ENCODE results near the gene TNK1.

Gene TNK1

GRCh38 chr17:7413346-7413985 lies 32.6 kb downstream of the TNK1 start:
- DNase-seq: no peak

- no peak for DNase-seq
These were observed 33.9 kb downstream of the TNK1 start for GRCh38 chr17:7414837-7415236.

- DNase-seq: no peak
These were observed 34.9 kb downstream of the TNK1 start for GRCh38 chr17:7415784-7416183.

GRCh38 chr17:7416323-7416722 lies 35.4 kb downstream of the TNK1 start:
- DNase-seq: no peak

- DNase-seq: no peak
These were observed 36.3 kb downstream of the TNK1 start for GRCh38 chr17:7417056-7417655.

- DNase-seq: no peak
These were observed 37.7 kb downstream of the TNK1 start for GRCh38 chr17:7418472-7419152.

GRCh38 chr17:7419819-7420610 lies 39.1 kb downstream of the TNK1 start, which contains the start of gene SPEM1:
SPEM1 (plus strand) TSS chr17:7420324; CDS start chr17:7420385, 61 bp downstream.
- DNase-seq: no peak

- no peak for DNase-seq
These were observed 40.3 kb downstream of the TNK1 start for GRCh38 chr17:7421186-7421585.

- no peak for DNase-seq
These were observed 42.8 kb downstream of the TNK1 start for GRCh38 chr17:7423679-7424078.

GRCh38 chr17:7425316-7425715 lies 44.4 kb downstream of the TNK1 start, which contains the start of gene SPEM2:
SPEM2 (plus strand) TSS chr17:7425616; CDS start chr17:7425689, 73 bp downstream.
- no peak for DNase-seq

- DNase-seq: no peak
These were observed 44.9 kb downstream of the TNK1 start for GRCh38 chr17:7425756-7426155.

- DNase-seq: no peak
These were observed 45.4 kb downstream of the TNK1 start for GRCh38 chr17:7426203-7426863.

- no peak for DNase-seq
These were observed 46.1 kb downstream of the TNK1 start for GRCh38 chr17:7426896-7427489.

GRCh38 chr17:7427549-7427948 lies 46.7 kb downstream of the TNK1 start:
- DNase-seq: no peak

- DNase-seq: no peak
These were observed 47.7 kb downstream of the TNK1 start, which contains the start of gene SPEM3 for GRCh38 chr17:7428557-7428956. SPEM3 (plus strand) TSS chr17:7428857; CDS start chr17:7428903, 46 bp downstream.

GRCh38 chr17:7429722-7430121 lies 48.8 kb downstream of the TNK1 start:
- no peak for DNase-seq

- no peak for DNase-seq
These were observed 50.3 kb downstream of the TNK1 start for GRCh38 chr17:7431231-7431630.

GRCh38 chr17:7432296-7432695 lies 51.4 kb downstream of the TNK1 start:
- DNase-seq: no peak

GRCh38 chr17:7435676-7436555 lies 55.0 kb downstream of the TNK1 start:
- DNase-seq: peak; percentile 57

GRCh38 chr17:7436556-7437368 lies 55.9 kb downstream of the TNK1 start:
- DNase-seq: peak; percentile 87
